Loucy (cell line): Measurements from ENCODE around the gene MAB21L4.

ENCODE experiments used
- H2AFZ ChIP-seq: fragments of 200-600 bp; sonication (generic); 2 replicates; pipeline ENCODE4 v1.6.0; 2016; ENCODE audit warnings: antibody characterized with exemption, mild to moderate bottlenecking, low read length, moderate library complexity
- H3F3A ChIP-seq: fragments of 200-600 bp; 2 replicates; pipeline ENCODE4 v1.6.0; 2016; ENCODE audit warnings: antibody characterized with exemption, low read depth, mild to moderate bottlenecking
- H3K27me3 ChIP-seq: fragments of 200-600 bp; sonication (generic); 2 replicates; pipeline ENCODE4 v1.6.1; 2014; ENCODE audit warnings: low read length, mild to moderate bottlenecking; ENCODE audit not compliant: insufficient read depth, poor library complexity, severe bottlenecking
- H3K36me3 ChIP-seq: fragments of 200-600 bp; sonication (generic); 2 replicates; pipeline ENCODE4 v1.6.1; 2016; ENCODE audit warnings: low read length; ENCODE audit not compliant: insufficient read depth
- H3K4me1 ChIP-seq: fragments of 200-600 bp; sonication (generic); 2 replicates; pipeline ENCODE4 v1.5.1; 2014; ENCODE audit warnings: low read length, mild to moderate bottlenecking; ENCODE audit not compliant: insufficient read depth, poor library complexity, severe bottlenecking
- H3K4me2 ChIP-seq: fragments of 200-600 bp; sonication (generic); 2 replicates; pipeline ENCODE4 v1.6.0; 2014; ENCODE audit warnings: antibody characterized with exemption, low read length, low read depth, mild to moderate bottlenecking; ENCODE audit not compliant: poor library complexity, severe bottlenecking
- H3K4me3 ChIP-seq: fragments of 200-600 bp; sonication (generic); 2 replicates; pipeline ENCODE4 v1.5.1; 2014; ENCODE audit warnings: low read length, mild to moderate bottlenecking, mixed read lengths; ENCODE audit not compliant: poor library complexity, severe bottlenecking
- H3K79me2 ChIP-seq: fragments of 200-600 bp; sonication (generic); 2 replicates; pipeline ENCODE4 v1.6.1; 2014; ENCODE audit warnings: low read length; ENCODE audit not compliant: insufficient read depth
- H3K9ac ChIP-seq: fragments of 200-600 bp; sonication (generic); 2 replicates; pipeline ENCODE4 v1.6.0; 2014; ENCODE audit warnings: mild to moderate bottlenecking, low read depth, low read length, moderate library complexity; ENCODE audit not compliant: poor library complexity, severe bottlenecking
- H3K9me2 ChIP-seq: fragments of 200-600 bp; sonication (generic); replicated peaks from 2 replicates; pipeline ENCODE4 v1.6.1; 2016; ENCODE audit warnings: low read depth, low read length, mixed read lengths
- H3K9me3 ChIP-seq: fragments of 200-600 bp; sonication (generic); 2 replicates; pipeline ENCODE4 v1.6.1; 2014; ENCODE audit warnings: mild to moderate bottlenecking, antibody characterized with exemption, low read length, low read depth; ENCODE audit not compliant: insufficient read depth
- H4K20me1 ChIP-seq: fragments of 200-600 bp; sonication (generic); 2 replicates; pipeline ENCODE4 v1.6.0; 2014; ENCODE audit warnings: antibody characterized with exemption, low read length, mild to moderate bottlenecking; ENCODE audit not compliant: insufficient read depth, poor library complexity, severe bottlenecking
- CTCF ChIP-seq: fragments of 200-600 bp; sonication (generic); conservative IDR thresholded peaks from 2 replicates; pipeline ENCODE4 v1.5.1; 2014; ENCODE audit warnings: mild to moderate bottlenecking, antibody characterized with exemption, low read length
- EZH2phosphoT487 ChIP-seq: fragments of 200-600 bp; IDR thresholded peaks from 2 replicates; pipeline ENCODE4 v1.6.1; 2018; ENCODE audit warnings: antibody characterized with exemption, mild to moderate bottlenecking, moderate library complexity, borderline replicate concordance

The MAB21L4 gene

DNA sequence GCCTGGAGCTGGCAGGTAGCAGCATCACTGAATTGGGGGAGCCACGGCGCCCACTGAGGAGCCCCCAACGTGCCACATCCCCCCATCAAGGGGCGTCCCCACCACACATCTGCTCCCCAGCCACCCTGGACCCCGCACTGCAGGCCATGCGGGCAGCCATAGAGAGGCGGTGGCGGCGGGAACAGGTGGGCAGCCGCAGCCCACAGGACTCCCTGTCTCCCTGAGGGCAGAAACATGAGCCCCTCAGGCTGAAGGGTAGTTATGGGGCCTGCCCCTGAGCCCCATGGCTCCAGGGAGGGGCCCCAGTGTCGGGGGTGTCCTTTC is 36.7 kb upstream of the MAB21L4 start:
- Histone ChIP-seq H4K20me1 (no peaks in the 10 kb centered on the region), H3F3A (no peaks in the 10 kb centered on the region), H3K36me3 (no peaks in the 10 kb centered on the region), H3K9me3 (no peaks in the 10 kb centered on the region; the same call in 1 of the 2 replicates), H3K4me2 (no peak overlapping the region), H3K9me2 (no peaks in the 10 kb centered on the region), H3K27me3 (no peaks in the 10 kb centered on the region), H3K4me3 (no peak overlapping the region), H3K79me2 (no peaks in the 10 kb centered on the region), H2AFZ (no peak overlapping the region), H3K9ac (no peak overlapping the region), H3K4me1 (no peaks in the 10 kb centered on the region)
- TF ChIP-seq EZH2phosphoT487: no peak
- no peak for TF ChIP-seq CTCF

GRCh38 chr2:240932001-240932723 is 36.2 kb upstream of the MAB21L4 start:
- no peak overlapping the region for H3K9ac ChIP-seq
- H3K4me1 ChIP-seq: no peaks in the 10 kb centered on the region
- H3K9me2 ChIP-seq: no peaks in the 10 kb centered on the region
- H3K4me3 ChIP-seq: no peak overlapping the region
- H3K79me2 ChIP-seq: no peaks in the 10 kb centered on the region
- H3K4me2 ChIP-seq: no peak overlapping the region
- no peaks in the 10 kb centered on the region for H3K36me3 ChIP-seq
- TF ChIP-seq EZH2phosphoT487 (no peak), CTCF (no peak)
- no peaks in the 10 kb centered on the region for H3K27me3 ChIP-seq
- H3K9me3 ChIP-seq: no peaks in the 10 kb centered on the region; the same call in 1 of the 2 replicates
- H3F3A ChIP-seq: no peaks in the 10 kb centered on the region
- H4K20me1 ChIP-seq: no peaks in the 10 kb centered on the region
- H2AFZ ChIP-seq: no peak overlapping the region

DNA sequence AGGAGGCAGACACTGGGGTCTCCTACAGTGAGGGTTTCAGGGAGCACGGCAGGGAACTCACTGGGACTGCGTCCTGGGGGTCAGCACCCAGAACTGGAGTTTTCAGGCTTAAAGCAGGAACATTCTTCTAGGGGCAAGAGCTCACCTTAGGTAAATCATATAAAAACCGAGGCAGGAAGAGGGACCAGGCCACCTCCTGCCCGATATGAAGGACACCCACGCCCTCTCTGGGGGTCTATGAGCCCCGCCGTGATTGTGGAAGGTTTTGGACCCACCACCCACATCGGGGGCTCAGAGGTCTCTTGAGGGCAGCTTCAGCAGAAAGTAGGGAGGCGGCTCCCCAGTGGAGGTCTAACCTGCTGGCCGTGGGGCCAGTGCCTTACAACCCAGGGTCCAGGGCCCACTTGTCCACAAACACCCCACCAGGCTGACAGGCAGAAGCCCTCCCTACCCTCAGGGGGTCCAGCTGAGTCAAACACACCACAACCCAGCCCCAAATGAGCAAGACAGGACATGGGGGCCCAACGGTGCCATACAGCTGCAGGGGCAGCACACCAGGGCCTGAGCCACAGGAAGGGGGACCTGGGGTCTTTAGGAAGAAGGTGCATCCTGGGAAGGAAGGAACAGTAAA is 35.5 kb upstream of the MAB21L4 start:
- Histone ChIP-seq H3K27me3 (no peaks in the 10 kb centered on the region), H3K4me1 (no peaks in the 10 kb centered on the region), H2AFZ (no peak overlapping the region), H3F3A (no peaks in the 10 kb centered on the region), H3K4me3 (no peak overlapping the region), H3K4me2 (no peak overlapping the region), H3K9ac (no peak overlapping the region), H3K9me2 (no peaks in the 10 kb centered on the region), H3K79me2 (no peaks in the 10 kb centered on the region), H3K36me3 (no peaks in the 10 kb centered on the region), H4K20me1 (no peaks in the 10 kb centered on the region), H3K9me3 (no peaks in the 10 kb centered on the region; the same call in 1 of the 2 replicates)
- no peak for TF ChIP-seq EZH2phosphoT487
- no peak for TF ChIP-seq CTCF
